Effector memory CD4-positive, alpha-beta T cell (primary cell): ENCODE data around the gene BPI.

Experiments
- DNase-seq, 3 donors: peaks; one replicate each; pipeline ENCODE4 v3.0.0-alpha.2; 2020
- H3K27ac ChIP-seq: 2 replicates; pipeline ENCODE4 v1.7.0; 2013; ENCODE audit warnings: mild to moderate bottlenecking, low read length, moderate library complexity; ENCODE audit not compliant: insufficient read depth, poor library complexity, severe bottlenecking
- H3K27me3 ChIP-seq: replicated peaks from 2 replicates; pipeline ENCODE4 v1.7.0; 2013; ENCODE audit warnings: mild to moderate bottlenecking, low read length; ENCODE audit not compliant: insufficient read depth, control insufficient read depth, poor library complexity, severe bottlenecking
- H3K36me3 ChIP-seq: 2 replicates; pipeline ENCODE4 v1.7.0; 2013; ENCODE audit warnings: mild to moderate bottlenecking, low read length, moderate library complexity; ENCODE audit not compliant: control insufficient read depth, insufficient read depth
- H3K4me1 ChIP-seq: 2 replicates; pipeline ENCODE4 v1.7.0; 2013; ENCODE audit warnings: low read length, mild to moderate bottlenecking; ENCODE audit not compliant: control insufficient read depth, insufficient read depth, poor library complexity, severe bottlenecking
- H3K4me3 ChIP-seq: 2 replicates; pipeline ENCODE4 v1.7.0; 2013; ENCODE audit warnings: low read length, low read depth, mild to moderate bottlenecking; ENCODE audit not compliant: insufficient read depth, poor library complexity, severe bottlenecking
- H3K9me3 ChIP-seq: 2 replicates; pipeline ENCODE4 v1.7.0; 2013; ENCODE audit warnings: mild to moderate bottlenecking, low read length, moderate library complexity; ENCODE audit not compliant: control insufficient read depth

Gene BPI

DNA sequence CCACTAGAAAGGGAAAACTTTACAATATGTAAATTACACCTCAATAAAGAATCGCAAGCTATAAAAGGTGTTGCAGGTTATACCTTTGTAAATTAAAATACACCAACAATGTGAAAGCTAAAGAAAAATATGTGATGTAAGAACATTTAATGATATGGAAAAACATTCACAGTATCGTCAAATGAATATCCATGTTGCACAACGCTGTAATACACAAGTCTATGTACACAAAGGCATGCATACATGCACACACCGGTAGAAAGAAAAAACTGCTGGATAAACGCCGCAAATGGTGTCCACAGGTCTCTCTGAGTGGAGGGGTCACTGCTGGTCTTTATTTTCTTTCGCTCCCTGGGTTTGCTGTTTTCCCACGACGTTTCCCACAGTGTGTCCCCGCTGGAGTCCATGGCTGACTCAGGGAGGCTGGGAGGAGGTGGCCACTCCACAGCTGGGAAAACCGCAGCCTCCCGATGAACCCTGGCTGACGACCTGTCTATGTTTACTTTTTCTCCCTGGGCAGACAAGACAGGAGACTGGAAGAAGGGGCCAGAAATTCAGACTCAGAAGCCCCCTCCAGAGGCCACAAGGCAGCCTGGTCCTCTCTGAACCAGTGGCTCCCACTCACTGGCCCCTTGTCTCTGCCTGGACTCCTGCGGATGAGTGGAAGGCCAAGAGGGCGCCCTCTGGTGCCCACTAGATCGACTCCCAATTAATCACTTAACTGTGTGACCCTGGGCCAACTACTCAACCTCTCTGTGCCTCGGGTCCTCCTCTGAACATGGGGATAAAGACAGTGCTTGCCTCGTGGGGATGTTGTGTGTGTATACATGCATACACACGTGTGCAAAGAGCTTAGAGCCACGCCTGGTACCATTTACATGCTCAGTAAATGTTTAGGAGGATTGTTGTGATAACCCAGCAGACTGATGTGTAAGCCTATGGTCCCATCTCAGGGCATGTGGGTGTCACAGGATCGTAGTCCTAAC lies 12.8 kb upstream of the BPI start:
- DNase-seq = no peak
- no peak overlapping the region for H3K4me3 ChIP-seq
- no peaks in the 10 kb centered on the region for H3K27me3 ChIP-seq
- H3K4me1 ChIP-seq = no peaks in the 10 kb centered on the region
- no peaks in the 10 kb centered on the region for H3K9me3 ChIP-seq
- no peak overlapping the region for H3K27ac ChIP-seq
- no peaks in the 10 kb centered on the region for H3K36me3 ChIP-seq

GRCh38 chr20:38291966-38292365 lies 12.0 kb upstream of the BPI start:
- Histone ChIP-seq H3K36me3 (no peaks in the 10 kb centered on the region), H3K27ac (no peak overlapping the region), H3K27me3 (no peaks in the 10 kb centered on the region), H3K4me3 (no peak overlapping the region), H3K9me3 (no peaks in the 10 kb centered on the region), H3K4me1 (no peaks in the 10 kb centered on the region)
- no peak for DNase-seq

- no peak overlapping the region for H3K4me3 ChIP-seq
- no peaks in the 10 kb centered on the region for H3K36me3 ChIP-seq
- H3K27me3 ChIP-seq = no peaks in the 10 kb centered on the region
- H3K27ac ChIP-seq = no peak overlapping the region
- H3K4me1 ChIP-seq = no peaks in the 10 kb centered on the region
- DNase-seq = no peak
- H3K9me3 ChIP-seq = no peaks in the 10 kb centered on the region
These were observed 10.4 kb upstream of the BPI start for GRCh38 chr20:38293491-38294065.

DNA sequence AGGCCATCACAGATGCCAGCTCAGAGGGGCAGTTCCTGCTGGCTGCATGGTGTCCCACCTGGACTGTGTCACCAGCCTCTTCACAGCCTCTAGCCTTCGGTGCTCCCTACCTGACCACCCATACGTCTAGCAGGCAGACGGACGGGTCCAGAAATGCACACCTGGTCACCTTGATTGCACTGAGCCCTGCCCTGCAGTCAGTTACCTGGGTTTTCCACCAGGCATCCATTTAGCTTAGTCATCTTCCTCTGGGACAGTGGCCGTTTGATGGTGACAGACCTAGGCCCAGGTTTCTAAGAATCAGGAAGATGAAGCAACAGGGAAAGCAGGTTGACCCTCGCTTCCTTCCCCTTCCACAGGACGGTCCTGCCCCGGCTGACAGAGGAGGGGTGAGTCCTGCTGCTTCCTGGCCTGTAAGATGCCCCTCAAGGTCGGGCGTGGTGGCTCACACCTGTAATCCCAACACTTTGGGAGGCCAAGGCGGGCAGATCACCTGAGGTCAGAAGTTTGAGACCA lies 9.8 kb upstream of the BPI start:
- no peaks in the 10 kb centered on the region for H3K4me1 ChIP-seq
- no peak overlapping the region for H3K27ac ChIP-seq
- no peaks in the 10 kb centered on the region for H3K27me3 ChIP-seq
- H3K9me3 ChIP-seq = no peaks in the 10 kb centered on the region
- H3K4me3 ChIP-seq = no peak overlapping the region
- no peaks in the 10 kb centered on the region for H3K36me3 ChIP-seq
- no peak for DNase-seq

- H3K27me3 ChIP-seq = no peaks in the 10 kb centered on the region
- H3K9me3 ChIP-seq = no peaks in the 10 kb centered on the region
- DNase-seq = no peak
- H3K4me3 ChIP-seq = no peak overlapping the region
- no peaks in the 10 kb centered on the region for H3K4me1 ChIP-seq
- no peak overlapping the region for H3K27ac ChIP-seq
- no peaks in the 10 kb centered on the region for H3K36me3 ChIP-seq
These were observed 8.1 kb upstream of the BPI start for GRCh38 chr20:38295811-38296210.

- no peak overlapping the region for H3K27ac ChIP-seq
- H3K27me3 ChIP-seq = no peaks in the 10 kb centered on the region
These were observed 7.5 kb upstream of the BPI start for GRCh38 chr20:38296433-38296832.

GRCh38 chr20:38297916-38298674 lies 5.9 kb upstream of the BPI start:
- H3K4me3 ChIP-seq = no peak overlapping the region
- DNase-seq = no peak
- peaks cover 4% of the 10 kb centered on the region for H3K27me3 ChIP-seq
- H3K27ac ChIP-seq = no peak overlapping the region
- H3K9me3 ChIP-seq = no peaks in the 10 kb centered on the region
- no peaks in the 10 kb centered on the region for H3K4me1 ChIP-seq
- H3K36me3 ChIP-seq = no peaks in the 10 kb centered on the region

More at GRCh38 chr20:38296433-38296832, 7.5 kb upstream of the BPI start:
- no peak for DNase-seq
- Histone ChIP-seq H3K4me1 (no peaks in the 10 kb centered on the region), H3K9me3 (no peaks in the 10 kb centered on the region), H3K4me3 (no peak overlapping the region), H3K36me3 (no peaks in the 10 kb centered on the region)

DNA sequence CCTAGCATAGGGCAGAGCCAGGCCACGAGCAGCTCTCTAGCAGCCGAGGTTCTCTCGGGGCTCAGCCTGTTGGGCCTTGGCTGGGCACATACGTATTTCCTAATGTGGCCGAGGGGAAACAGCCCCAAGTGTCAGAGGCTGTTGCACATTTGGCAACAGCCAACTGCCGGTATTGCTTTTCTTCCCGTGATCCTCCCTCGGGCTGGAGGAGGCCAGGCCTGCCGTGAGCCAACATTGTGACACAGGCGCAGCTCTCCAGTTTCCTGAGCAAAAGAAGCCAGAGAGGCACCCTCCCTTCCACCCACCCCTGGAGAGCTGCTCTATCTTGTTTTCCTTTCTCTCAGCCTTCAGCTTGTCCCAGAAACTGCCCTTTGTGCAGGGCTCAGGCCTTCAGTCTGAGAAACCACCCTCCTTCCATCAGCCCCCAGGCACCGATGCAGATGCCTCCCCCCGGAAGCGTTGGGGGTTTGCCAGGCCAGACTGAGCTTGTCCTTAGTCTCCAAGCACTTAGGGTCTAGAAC lies 5.1 kb upstream of the BPI start:
- no peaks in the 10 kb centered on the region for H3K9me3 ChIP-seq
- H3K4me3 ChIP-seq = no peak overlapping the region
- DNase-seq = no peak
- H3K4me1 ChIP-seq = peaks cover 1% of the 10 kb centered on the region
- H3K36me3 ChIP-seq = no peaks in the 10 kb centered on the region
- H3K27ac ChIP-seq = no peak overlapping the region
- peaks cover 5% of the 10 kb centered on the region for H3K27me3 ChIP-seq

GRCh38 chr20:38299963-38300362 lies 4.0 kb upstream of the BPI start:
- Histone ChIP-seq H3K27me3 (peaks cover 5% of the 10 kb centered on the region), H3K27ac (no peak overlapping the region)

More at GRCh38 chr20:38299963-38300362, 4.0 kb upstream of the BPI start:
- H3K4me3 ChIP-seq = no peak overlapping the region
- peaks cover 5% of the 10 kb centered on the region for H3K4me1 ChIP-seq
- DNase-seq = no peak
- no peaks in the 10 kb centered on the region for H3K36me3 ChIP-seq
- no peaks in the 10 kb centered on the region for H3K9me3 ChIP-seq
